NCI-H2227 treated with DMSO at 0.1 percent for 48 hours (cell line): ENCODE data around the gene THRB.

Experiments used
- DNase-seq: peaks from one replicate; lab custom pipeline; 2025; lab: John Stamatoyannopoulos, UW

THRB gene

GRCh38 chr3:24374801-24375200 lies 119.8 kb downstream of the THRB start:
- no peak for DNase-seq

GRCh38 chr3:24373198-24373959 lies 121.3 kb downstream of the THRB start:
- no peak for DNase-seq

GRCh38 chr3:24372559-24373197 lies 122.0 kb downstream of the THRB start:
- no peak for DNase-seq

- no peak for DNase-seq
Observed at GRCh38 chr3:24370352-24371090, 124.1 kb downstream of the THRB start.

GRCh38 chr3:24368605-24369004 lies 126.0 kb downstream of the THRB start:
- no peak for DNase-seq

GRCh38 chr3:24367664-24368264 lies 126.9 kb downstream of the THRB start:
- DNase-seq, result no peak

- DNase-seq, result no peak
Observed at GRCh38 chr3:24367216-24367615, 127.4 kb downstream of the THRB start.

- DNase-seq, result no peak
Observed at GRCh38 chr3:24365168-24365567, 129.5 kb downstream of the THRB start.

GRCh38 chr3:24364359-24364758 lies 130.3 kb downstream of the THRB start:
- DNase-seq, result no peak

- no peak for DNase-seq
Observed at GRCh38 chr3:24363242-24363641, 131.4 kb downstream of the THRB start.

GRCh38 chr3:24361623-24362022 lies 133.0 kb downstream of the THRB start:
- no peak for DNase-seq

- DNase-seq, result no peak
Observed at GRCh38 chr3:24360957-24361356, 133.7 kb downstream of the THRB start.

- no peak for DNase-seq
Observed at GRCh38 chr3:24359645-24360462, 134.8 kb downstream of the THRB start.

- no peak for DNase-seq
Observed at GRCh38 chr3:24359102-24359501, 135.5 kb downstream of the THRB start.

- DNase-seq, result no peak
Observed at GRCh38 chr3:24357635-24358034, 137.0 kb downstream of the THRB start.

GRCh38 chr3:24355806-24356205 lies 138.8 kb downstream of the THRB start:
- no peak for DNase-seq

GRCh38 chr3:24354230-24354629 lies 140.4 kb downstream of the THRB start:
- no peak for DNase-seq

GRCh38 chr3:24352893-24353553 lies 141.6 kb downstream of the THRB start:
- DNase-seq, result no peak

GRCh38 chr3:24351779-24352469 lies 142.7 kb downstream of the THRB start:
- DNase-seq, result no peak

- no peak for DNase-seq
Observed at GRCh38 chr3:24349367-24350019, 145.2 kb downstream of the THRB start.
